GM12864 (cell line): ENCODE measurements around the gene A2M.
A peak's percentile ranks its signal among the peaks of the same experiment; 100 is the strongest.

Experiments
- DNase-seq: peaks from one replicate; pipeline ENCODE4 v3.0.0-alpha.2; 2011; ENCODE audit warnings: low read depth
- H3K4me3 ChIP-seq: 2 replicates; pipeline ENCODE4 v1.5.1; 2011; ENCODE audit warnings: mild to moderate bottlenecking, low read depth, low read length, control low read depth
- TF ChIP-seq, protein P1 (sequence below): IDR thresholded peaks from 2 replicates; pipeline ENCODE4 v1.5.1; 2011; ENCODE audit warnings: low read depth, mild to moderate bottlenecking, moderate library complexity, low read length, control low read depth, inconsistent platforms; ENCODE audit errors: missing control alignments

The A2M gene

DNA sequence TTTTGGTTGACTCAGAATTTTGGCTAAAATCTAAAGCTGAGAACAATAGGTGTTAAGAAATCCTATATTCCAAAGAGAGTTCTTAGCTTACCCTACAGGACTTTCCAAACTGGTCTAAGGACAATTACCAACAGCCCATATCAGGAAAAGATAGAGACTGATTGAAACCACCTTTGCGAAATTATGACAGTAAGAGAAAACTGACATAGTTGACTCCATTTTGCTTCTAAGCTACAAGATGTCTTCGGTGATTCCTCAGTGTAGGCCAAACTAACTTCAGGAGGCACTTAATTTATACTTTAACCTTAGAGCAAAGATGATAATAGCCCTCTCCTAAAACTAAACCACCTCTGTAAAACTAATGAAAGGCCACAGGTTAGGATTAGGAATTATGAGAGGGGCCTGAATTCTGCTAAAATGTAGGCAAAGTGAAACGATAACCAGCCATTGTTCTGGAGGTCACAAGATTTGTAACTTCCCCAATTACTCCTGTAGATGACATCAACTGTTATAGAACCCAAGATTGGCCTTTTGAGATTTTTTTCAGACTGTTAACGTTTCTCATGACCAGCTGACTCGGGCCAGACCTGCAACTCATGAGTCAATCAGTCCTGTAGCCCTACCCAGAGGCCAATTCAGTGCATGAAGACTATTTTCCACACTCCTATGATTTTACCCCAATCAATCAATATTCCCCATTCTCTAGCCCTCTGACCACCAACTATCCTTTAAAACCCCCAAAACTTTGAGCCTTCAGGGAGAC is 83.3 kb downstream of the A2M start:
- H3K4me3 ChIP-seq = no peak overlapping the region
- no peak for DNase-seq
- TF ChIP-seq, protein P1, sequence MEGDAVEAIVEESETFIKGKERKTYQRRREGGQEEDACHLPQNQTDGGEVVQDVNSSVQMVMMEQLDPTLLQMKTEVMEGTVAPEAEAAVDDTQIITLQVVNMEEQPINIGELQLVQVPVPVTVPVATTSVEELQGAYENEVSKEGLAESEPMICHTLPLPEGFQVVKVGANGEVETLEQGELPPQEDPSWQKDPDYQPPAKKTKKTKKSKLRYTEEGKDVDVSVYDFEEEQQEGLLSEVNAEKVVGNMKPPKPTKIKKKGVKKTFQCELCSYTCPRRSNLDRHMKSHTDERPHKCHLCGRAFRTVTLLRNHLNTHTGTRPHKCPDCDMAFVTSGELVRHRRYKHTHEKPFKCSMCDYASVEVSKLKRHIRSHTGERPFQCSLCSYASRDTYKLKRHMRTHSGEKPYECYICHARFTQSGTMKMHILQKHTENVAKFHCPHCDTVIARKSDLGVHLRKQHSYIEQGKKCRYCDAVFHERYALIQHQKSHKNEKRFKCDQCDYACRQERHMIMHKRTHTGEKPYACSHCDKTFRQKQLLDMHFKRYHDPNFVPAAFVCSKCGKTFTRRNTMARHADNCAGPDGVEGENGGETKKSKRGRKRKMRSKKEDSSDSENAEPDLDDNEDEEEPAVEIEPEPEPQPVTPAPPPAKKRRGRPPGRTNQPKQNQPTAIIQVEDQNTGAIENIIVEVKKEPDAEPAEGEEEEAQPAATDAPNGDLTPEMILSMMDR = peak; percentile 3

DNA sequence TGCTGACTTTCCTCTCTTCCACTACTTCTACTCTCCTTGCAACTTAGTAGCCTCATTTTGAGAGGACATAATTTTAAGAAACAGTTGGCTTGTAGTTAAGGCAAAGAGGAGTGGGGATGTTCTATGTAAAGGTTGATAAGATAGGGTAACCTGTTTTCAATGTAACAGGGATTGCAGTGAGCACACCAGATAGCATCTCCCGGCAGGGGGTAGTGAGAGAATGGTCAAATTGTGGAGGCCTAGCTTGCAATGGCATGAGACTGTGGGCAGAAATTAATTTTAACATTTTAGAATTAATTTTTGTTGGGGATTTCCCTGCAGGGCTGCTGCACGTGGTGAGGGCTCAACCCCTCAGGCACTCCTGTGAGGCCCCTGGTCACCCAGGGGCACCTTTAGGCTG is 84.9 kb downstream of the A2M start:
- TF ChIP-seq, protein P1 = no peak
- no peak overlapping the region for H3K4me3 ChIP-seq
- no peak for DNase-seq

DNA sequence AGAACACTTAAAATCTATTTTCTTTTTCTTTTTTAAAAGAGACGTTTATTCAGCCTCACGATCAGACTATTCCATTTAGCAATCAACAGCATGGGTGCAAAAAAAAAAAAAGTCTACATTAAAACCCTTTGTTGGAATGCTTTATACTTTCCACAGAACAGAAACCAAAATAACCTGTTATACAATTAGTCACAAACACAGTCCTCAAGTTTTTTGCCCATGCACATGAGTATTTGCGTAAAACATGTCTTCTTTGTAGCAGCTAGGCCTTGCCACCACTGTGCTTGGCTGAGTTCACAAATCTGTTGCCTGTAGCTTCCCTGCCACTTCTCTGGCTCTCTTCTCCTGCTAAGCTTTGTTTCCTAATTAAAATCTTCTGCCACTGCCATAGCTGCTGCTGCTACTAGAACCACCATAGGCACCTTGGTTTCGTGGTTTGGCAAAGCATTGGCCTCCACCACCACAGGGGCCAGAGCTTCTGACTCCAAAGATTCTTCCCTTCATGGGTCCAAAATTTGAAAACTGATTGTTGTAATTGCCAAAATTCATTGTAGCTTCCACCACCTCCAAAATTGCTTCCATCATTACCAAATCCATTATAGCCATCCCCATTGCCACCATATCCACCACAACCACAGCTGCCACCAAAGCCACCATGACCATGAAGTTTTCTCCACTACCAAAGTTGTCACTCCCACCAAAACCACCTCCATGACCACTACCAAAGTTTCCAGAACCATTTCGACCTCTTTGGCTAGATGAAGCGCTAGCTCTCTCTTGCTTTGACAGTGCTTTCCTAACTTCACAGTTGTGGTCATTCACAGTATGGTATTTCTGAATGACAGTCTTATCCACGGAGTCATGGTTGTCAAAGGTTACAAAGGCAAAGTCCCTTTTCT is 88.3 kb downstream of the A2M start:
- TF ChIP-seq, protein P1 = no peak
- no peak for DNase-seq
- H3K4me3 ChIP-seq = no peak overlapping the region

DNA sequence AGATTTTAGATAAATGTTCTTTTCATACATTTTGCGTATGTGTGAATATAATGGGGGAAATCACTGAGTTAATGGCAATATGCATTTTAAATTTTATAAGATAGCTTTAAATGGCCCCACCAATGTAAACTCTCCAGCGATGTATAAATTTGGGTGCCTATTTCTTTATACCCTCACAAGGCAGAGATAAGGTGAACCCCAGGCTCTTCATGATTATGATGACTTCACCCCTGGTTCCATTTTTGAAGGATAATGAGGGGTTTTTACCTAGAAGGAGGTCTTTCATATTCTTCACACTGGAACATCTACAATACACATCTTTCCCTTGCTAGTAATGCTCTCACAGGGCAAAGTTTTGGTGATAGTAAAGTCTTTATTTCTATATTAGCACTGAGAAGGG is 91.2 kb downstream of the A2M start:
- TF ChIP-seq, protein P1 = no peak
- no peak for DNase-seq
- H3K4me3 ChIP-seq = no peak overlapping the region

DNA sequence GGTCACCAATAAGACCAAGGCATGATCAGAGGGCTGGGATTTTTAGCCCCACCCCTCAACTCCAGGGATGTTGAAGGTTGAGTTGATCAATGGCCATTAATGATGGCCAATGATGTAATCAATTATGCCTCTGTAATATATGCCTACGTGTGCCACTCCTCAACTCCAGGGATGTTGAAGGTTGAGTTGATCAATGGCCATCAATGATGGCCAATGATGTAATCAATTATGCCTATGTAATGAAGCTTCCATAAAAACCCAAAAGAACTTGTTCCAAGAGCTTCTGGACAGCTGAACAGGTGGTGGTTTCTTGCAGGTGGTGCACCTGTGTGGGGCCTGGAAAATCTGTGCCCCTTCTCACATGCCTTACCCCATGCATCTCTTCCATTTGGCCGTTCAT is 93.1 kb downstream of the A2M start:
- TF ChIP-seq, protein P1 = no peak
- no peak overlapping the region for H3K4me3 ChIP-seq
- no peak for DNase-seq
